IPS-18c (cell line): ENCODE measurements around the gene ANKRD30A.
"Not testable (repeated sequence)": the region's sequence is repeated elsewhere in the genome, so short reads cannot be mapped to it uniquely, and the experiment has no call there.

Source experiments
- H3K4me3 ChIP-seq: 2 replicates; pipeline ENCODE4 v1.7.0; 2013; ENCODE audit warnings: low read depth, mild to moderate bottlenecking, low read length, moderate library complexity; ENCODE audit not compliant: insufficient read depth
- H3K9me3 ChIP-seq: one replicate; pipeline ENCODE4 v1.6.1; 2013; ENCODE audit warnings: mild to moderate bottlenecking, low read length, moderate library complexity; ENCODE audit not compliant: control insufficient read depth, insufficient read depth

ANKRD30A gene

GRCh38 chr10:37381271-37381670 lies 255.9 kb downstream of the ANKRD30A start:
- no peak overlapping the region for H3K4me3 ChIP-seq
- H3K9me3 ChIP-seq, result no peaks in the 10 kb centered on the region

DNA sequence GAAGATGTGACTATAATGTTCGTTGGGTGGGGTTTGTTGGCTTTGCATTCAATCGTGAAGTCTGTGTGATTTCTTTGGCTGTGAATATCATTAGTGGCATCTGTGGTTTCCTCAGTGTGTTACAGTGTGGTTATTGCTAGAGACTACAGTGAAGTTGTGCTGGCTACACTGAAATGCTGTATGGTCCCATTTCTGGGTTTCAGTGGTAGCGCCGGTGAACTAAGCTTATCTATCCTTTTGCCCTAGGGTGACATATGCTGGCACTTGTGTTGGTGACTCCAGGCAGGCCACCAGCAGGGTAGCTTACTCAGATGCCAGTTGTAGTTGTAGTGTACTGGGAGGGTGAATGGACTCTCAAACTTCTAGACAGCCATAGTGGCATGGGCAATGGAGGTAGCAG lies 259.5 kb downstream of the ANKRD30A start:
- H3K9me3 ChIP-seq, result no peaks in the 10 kb centered on the region
- no peak overlapping the region for H3K4me3 ChIP-seq

DNA sequence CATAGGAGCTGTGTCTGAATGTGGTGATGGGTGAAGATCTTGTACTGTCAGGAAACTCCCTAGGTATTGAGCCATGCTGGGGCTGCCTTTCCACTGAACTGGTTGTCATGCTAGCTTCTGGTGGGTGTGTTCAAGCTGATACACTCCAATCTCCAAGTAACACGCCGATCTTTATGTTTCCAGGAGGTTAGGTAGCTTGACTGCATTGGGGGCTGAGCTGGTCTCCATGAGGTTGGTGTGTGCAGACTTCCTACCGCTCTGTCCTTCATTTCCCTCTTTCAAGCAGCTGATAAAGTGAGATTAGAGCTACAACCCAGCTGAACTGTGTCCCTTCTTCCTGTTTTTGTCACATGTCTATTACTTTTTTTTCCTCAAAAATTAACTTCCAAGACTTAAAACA lies 265.5 kb downstream of the ANKRD30A start:
- no peaks in the 10 kb centered on the region for H3K9me3 ChIP-seq
- no peak overlapping the region for H3K4me3 ChIP-seq

DNA sequence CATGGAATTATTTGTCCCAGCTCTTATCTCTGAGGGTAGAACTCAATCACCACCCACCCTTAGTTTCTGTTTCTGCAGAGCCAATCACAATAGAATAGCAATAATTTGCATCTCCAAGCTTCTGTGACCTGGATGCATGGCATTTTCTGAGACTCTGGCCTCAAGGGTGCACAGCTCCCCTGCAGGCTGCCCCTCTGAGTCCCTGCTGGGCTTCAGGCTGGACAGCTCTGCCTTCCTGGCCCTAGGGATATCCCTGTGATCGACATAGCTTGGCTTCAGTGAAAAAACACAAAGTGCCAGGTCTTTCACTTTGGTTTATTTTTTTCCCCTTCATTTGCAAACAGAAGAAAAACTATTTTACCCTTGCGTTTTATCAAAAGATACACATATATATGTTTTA lies 275.4 kb downstream of the ANKRD30A start:
- not testable (repeated sequence) for H3K9me3 ChIP-seq, H3K4me3 ChIP-seq

DNA sequence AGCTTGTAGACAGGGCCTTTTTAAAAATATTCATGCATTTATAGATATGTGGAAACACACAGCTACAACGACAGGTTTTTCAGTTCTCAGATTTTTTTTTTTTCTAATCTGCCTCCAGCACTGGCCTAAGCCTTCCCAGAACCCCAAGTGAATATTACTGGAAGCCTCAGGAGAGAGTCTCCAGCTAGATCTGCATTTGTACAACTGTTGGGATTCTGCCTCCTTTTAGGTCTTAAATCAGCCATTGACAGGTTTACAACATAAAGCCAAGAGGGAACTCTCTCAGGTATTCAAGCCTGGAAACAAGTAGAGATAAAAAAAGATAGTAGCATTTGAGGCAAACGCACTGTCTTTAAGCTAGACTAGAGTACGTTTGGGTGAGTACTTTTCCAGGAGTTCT lies 275.8 kb downstream of the ANKRD30A start:
- H3K4me3 ChIP-seq, result no peak overlapping the region
- H3K9me3 ChIP-seq, result no peaks in the 10 kb centered on the region

DNA sequence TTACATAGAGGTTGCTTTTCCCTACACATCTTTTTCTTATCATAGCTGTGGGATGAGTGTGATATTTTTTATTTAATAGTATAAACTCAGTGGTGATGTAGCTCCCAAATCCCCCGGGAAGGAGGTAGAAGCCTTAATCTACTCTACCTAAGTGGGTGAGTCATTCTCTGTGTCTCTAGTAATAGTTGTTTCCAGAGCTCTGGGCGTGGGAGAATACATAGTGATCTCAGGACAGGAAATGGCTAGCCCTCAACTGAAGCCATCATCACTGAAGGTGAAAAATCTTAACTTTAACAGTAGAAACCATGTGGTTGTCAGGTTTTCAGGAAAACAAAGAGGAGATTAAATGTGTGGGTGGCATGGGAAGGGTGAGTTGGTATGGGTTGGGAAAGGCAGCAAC lies 278.4 kb downstream of the ANKRD30A start:
- Histone ChIP-seq H3K9me3 (no peaks in the 10 kb centered on the region), H3K4me3 (no peak overlapping the region)
